ENCODE results near the gene LRRC4C.

Gene LRRC4C

DNA sequence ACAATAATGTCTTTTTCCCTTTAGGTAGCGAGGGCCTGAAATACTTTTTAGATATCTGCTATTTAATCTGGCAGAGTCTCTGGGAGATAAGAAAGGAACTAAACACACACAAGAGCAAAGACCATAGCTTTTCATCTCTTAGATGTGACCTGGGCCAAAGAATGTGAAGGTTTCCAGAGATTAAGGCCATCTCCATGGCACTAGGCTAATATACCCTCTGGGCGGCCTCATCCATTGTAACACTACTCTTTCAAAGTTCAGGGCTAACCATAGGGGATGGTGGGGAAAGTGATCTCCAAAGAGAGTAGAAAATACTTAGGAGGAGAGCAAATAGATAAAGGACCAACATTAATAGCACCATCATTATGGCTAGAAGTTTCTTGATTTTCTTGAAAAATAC lies 326.4 kb downstream of the LRRC4C start:
- CTCF ChIA-PET = interaction anchor here (0.7 kb wide), 1 partner anchor 44 kb away, joined by 3 read pairs; no protein-coding TSS in a partner anchor
- TF ChIP-seq, protein P1, sequence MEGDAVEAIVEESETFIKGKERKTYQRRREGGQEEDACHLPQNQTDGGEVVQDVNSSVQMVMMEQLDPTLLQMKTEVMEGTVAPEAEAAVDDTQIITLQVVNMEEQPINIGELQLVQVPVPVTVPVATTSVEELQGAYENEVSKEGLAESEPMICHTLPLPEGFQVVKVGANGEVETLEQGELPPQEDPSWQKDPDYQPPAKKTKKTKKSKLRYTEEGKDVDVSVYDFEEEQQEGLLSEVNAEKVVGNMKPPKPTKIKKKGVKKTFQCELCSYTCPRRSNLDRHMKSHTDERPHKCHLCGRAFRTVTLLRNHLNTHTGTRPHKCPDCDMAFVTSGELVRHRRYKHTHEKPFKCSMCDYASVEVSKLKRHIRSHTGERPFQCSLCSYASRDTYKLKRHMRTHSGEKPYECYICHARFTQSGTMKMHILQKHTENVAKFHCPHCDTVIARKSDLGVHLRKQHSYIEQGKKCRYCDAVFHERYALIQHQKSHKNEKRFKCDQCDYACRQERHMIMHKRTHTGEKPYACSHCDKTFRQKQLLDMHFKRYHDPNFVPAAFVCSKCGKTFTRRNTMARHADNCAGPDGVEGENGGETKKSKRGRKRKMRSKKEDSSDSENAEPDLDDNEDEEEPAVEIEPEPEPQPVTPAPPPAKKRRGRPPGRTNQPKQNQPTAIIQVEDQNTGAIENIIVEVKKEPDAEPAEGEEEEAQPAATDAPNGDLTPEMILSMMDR (conservative IDR thresholded peaks at IDR 0.05; ENCODE audit: low read depth) = no peak
- no peak overlapping the region for H3K27ac ChIP-seq
- no peak for DNase-seq (ENCODE audit: low spot score)
- POLR2A ChIA-PET (ENCODE audit: low non-redundant PET) = no interaction called here

DNA sequence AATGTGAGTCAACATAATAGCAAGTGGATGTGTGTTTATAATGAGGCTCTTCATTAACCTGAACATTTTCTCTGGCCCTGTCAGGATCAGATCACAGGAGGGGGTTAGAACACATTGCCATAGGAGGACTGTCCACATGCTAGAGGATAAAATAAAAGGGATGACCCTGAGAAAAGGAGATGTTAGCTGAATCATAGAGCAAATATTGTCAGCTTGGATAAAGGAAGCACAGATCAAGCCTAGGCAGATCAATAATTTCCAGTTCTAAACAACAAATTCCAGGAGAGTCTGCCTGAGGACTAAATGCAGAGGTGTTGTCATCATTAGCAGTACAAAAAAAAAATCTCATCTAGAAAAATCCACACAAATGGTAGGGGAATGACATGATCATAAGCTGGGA lies 337.9 kb downstream of the LRRC4C start:
- DNase-seq (ENCODE audit: low spot score) = no peak
- TF ChIP-seq, protein P1 (conservative IDR thresholded peaks at IDR 0.05; ENCODE audit: low read depth) = no peak
- CTCF ChIA-PET = no interaction called here
- POLR2A ChIA-PET (ENCODE audit: low non-redundant PET) = no interaction called here
- no peak overlapping the region for H3K27ac ChIP-seq

DNA sequence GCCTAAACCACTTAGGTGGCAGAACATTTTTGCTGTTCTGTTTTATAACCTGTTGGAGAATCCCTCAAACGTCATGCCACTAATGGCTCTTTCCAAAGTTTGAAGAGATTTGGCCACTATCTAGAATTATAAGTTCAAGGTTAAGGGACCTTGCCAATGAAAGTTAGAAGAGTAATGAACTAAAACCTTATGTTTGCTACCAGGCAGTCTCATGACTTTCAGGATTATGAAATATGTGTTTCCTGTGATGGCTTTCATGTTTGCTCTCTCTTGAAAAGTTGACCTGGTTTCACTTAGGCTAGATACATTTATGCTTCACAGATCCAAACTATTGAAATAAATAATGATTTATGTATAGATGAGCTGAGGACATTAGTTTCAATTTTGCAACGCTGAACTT lies 340.0 kb downstream of the LRRC4C start:
- TF ChIP-seq, protein P1 (conservative IDR thresholded peaks at IDR 0.05; ENCODE audit: low read depth) = no peak
- ChIA-PET CTCF (no interaction called here), POLR2A (ENCODE audit: low non-redundant PET) (no interaction called here)
- H3K27ac ChIP-seq = no peak overlapping the region
- no peak for DNase-seq (ENCODE audit: low spot score)

DNA sequence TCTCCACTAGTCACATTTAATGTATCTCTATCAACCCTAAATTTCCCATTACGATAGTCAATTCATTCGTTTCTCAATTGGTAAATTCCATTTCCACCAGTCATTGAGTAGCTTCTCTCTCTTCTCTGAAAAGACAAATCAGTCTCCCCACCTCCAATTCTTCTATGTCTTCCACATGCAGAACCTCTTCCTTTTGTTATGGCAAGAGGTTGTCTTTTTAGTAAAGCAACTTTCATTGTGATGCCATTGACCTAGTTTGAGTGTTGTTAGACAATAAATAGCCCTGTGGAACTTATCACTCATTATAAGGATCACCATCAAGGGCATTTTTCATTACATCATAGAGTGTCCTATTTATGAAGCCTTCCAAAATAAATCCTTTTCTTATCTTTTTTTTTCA lies 340.9 kb downstream of the LRRC4C start:
- ChIA-PET CTCF (no interaction called here), POLR2A (ENCODE audit: low non-redundant PET) (no interaction called here)
- no peak overlapping the region for H3K27ac ChIP-seq
- DNase-seq (ENCODE audit: low spot score) = no peak
- TF ChIP-seq, protein P1 (conservative IDR thresholded peaks at IDR 0.05; ENCODE audit: low read depth) = no peak

DNA sequence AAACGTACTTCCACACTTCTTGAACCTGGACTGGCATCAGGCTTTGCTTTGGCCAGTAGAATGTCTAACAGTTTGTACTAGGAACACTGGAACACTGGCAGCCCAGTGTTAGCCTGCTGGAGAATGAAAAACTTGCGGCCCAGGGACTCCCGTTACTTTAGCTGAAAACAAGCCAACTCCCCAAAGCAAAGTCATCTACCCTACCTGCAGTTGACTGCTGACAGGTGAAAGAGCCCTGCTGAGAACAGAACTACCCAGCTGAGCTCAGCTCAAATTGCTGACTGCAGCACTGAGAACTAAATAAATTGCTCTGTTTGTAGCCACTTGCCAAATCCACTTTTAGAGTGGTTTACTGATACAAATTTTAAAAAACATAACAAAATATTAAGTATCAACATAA lies 342.5 kb downstream of the LRRC4C start:
- POLR2A ChIA-PET (ENCODE audit: low non-redundant PET) = no interaction called here
- H3K27ac ChIP-seq = no peak overlapping the region
- CTCF ChIA-PET = no interaction called here
- no peak for DNase-seq (ENCODE audit: low spot score)
- TF ChIP-seq, protein P1 (conservative IDR thresholded peaks at IDR 0.05; ENCODE audit: low read depth) = no peak

DNA sequence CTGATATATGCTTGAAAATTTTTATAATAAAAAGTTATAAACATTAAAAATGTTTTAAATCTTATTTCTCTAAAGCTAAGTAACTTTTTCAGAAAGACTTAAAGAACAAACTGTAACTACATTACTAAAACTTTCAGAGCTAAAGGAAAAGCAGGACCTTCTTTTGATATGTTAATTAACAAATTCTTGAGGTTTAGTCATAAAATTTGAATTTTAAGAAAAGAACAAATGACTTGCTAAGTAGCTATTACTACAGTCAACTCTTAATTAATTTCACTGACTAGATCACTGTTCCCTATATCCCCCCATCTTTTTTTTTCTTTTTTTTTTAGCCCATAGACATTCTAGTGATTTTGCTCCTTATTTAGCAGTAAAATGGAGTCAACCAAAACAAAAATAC lies 344.4 kb downstream of the LRRC4C start:
- TF ChIP-seq, protein P1 (conservative IDR thresholded peaks at IDR 0.05; ENCODE audit: low read depth) = no peak
- POLR2A ChIA-PET (ENCODE audit: low non-redundant PET) = no interaction called here
- CTCF ChIA-PET = interaction anchor here (0.5 kb wide), 1 partner anchor 1183 kb away, joined by 4 read pairs; no protein-coding TSS in a partner anchor
- DNase-seq (ENCODE audit: low spot score) = no peak
- H3K27ac ChIP-seq = no peak overlapping the region

DNA sequence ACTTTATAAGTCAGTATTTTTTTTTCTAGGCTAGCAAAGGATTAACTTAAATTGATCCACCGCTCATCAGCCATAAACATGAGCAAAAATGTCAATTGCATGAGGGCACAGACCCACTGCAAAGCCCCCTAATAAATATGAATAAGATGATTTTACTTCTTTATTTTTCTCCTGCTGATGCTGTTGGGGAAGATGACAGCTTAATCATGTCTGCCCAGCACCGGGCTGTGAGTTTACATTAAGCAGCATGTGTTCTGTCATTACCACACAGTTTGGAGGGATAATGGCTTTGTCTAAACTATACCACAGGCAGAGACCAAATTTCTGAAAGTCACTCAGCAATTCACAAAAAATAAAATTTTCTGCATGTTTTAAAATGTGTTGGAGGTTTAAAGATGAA lies 346.3 kb downstream of the LRRC4C start:
- no peak overlapping the region for H3K27ac ChIP-seq
- no peak for DNase-seq (ENCODE audit: low spot score)
- POLR2A ChIA-PET (ENCODE audit: low non-redundant PET) = no interaction called here
- TF ChIP-seq, protein P1 (conservative IDR thresholded peaks at IDR 0.05; ENCODE audit: low read depth) = no peak
- CTCF ChIA-PET = no interaction called here
